D721Med (cell line): ENCODE measurements around the gene PCSK6.

Source experiments
- DNase-seq: peaks from one replicate; pipeline ENCODE4 v3.0.0; 2011; ENCODE audit warnings: low spot score; ENCODE audit not compliant: insufficient read length
- FAIRE-seq: peaks from 2 replicates; lab custom pipeline; 2011; peaks lifted over from hg19 to GRCh38; lab: Jason Lieb, UNC
- CTCF ChIP-seq: IDR thresholded peaks from 2 replicates; pipeline ENCODE4 v1.5.1; 2012; ENCODE audit warnings: mild to moderate bottlenecking, control low read depth; ENCODE audit not compliant: insufficient read depth; ENCODE audit errors: missing control alignments

PCSK6 gene

GRCh38 chr15:101495334-101496197, 6.1 kb upstream of the PCSK6 start:
- TF ChIP-seq CTCF, result no peak
- FAIRE-seq (no peak), DNase-seq (peak; percentile 6)

GRCh38 chr15:101494251-101494796, 4.8 kb upstream of the PCSK6 start:
- DNase-seq (peak; percentile 6), FAIRE-seq (no peak)
- no peak for TF ChIP-seq CTCF

GRCh38 chr15:101492766-101493692, 3.5 kb upstream of the PCSK6 start:
- peak; percentile 14 for DNase-seq
- FAIRE-seq, result no peak
- no peak for TF ChIP-seq CTCF

GRCh38 chr15:101491734-101492640, 2.5 kb upstream of the PCSK6 start:
- DNase-seq (peak; percentile 18), FAIRE-seq (no peak)
- no peak for TF ChIP-seq CTCF

- FAIRE-seq, result no peak
- no peak for TF ChIP-seq CTCF
- peak; percentile 5 for DNase-seq
Measured at GRCh38 chr15:101490922-101491733, 1.6 kb upstream of the PCSK6 start.

GRCh38 chr15:101490408-101490891, 943 bp upstream of the PCSK6 start:
- no peak for TF ChIP-seq CTCF
- DNase-seq (peak; percentile 17), FAIRE-seq (no peak)
